Measurements from ENCODE around the gene TAAR2.

TAAR2 gene

DNA sequence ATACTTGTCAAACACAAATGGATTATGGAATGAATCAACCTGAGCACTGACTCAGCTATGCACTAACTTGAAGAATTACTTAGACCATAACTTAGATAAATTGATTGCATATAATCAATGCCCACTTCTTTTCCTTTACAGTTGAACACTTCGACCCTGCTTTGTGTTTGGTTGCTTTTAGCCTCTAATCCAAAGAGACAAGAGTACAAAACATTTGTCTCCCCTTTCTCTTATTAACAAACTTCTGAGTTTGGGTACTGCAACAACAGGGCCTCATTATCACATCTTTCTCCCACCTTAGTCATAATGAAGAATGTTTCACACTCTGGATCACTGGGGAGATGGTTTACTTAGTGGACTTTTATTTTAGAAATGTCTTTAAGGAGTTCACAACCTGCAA is 56.5 kb downstream of the TAAR2 start:
- FAIRE-seq: no peak
- no peak for TF ChIP-seq POLR2A (IDR thresholded peaks at IDR 0.05; ENCODE audit: low read depth, low read length)
- no peak for TF ChIP-seq TAF1 (IDR thresholded peaks at IDR 0.05; ENCODE audit: low read depth, low read length)
- no peak for TF ChIP-seq SPI1 (IDR thresholded peaks at IDR 0.05; ENCODE audit: low read depth, low read length)
- no peak for TF ChIP-seq POU2F2 (IDR thresholded peaks at IDR 0.05; ENCODE audit: low read depth, low read length)
- TF ChIP-seq POLR2AphosphoS5 (IDR thresholded peaks at IDR 0.05; ENCODE audit: low read depth, low read length): no peak
- TF ChIP-seq PAX5 (IDR thresholded peaks at IDR 0.05; ENCODE audit: insufficient read depth, low read length, severe bottlenecking): no peak
- no peak for DNase-seq (ENCODE audit: insufficient read length, low spot score)
